Aorta (tissue), 5 donors: ENCODE results near the gene GABARAP. TPM values are rescaled to one million over a fixed set of nuclear protein-coding genes. Genes with fewer than 3 reads are reported as not detected.
A peak's percentile ranks its signal among the peaks of the same experiment; 100 is the strongest.

ENCODE experiments used
- ATAC-seq: fragments of 200-7000 bp; cut with Tn5 transposase; one replicate; pipeline ENCODE4 v1.9.1; 2022; ENCODE audit warnings: moderate library complexity; ENCODE audit not compliant: low FRiP score
- DNase-seq, 2 donors: peaks; one replicate each; pipeline ENCODE4 v3.0.0-alpha.2; 2020
- H3K27ac ChIP-seq, 2 donors: one replicate each; pipeline ENCODE4 v1.5.1; 2013; ENCODE audit warnings: low read length in 2 of 2, mild to moderate bottlenecking in 2 of 2, moderate library complexity in 2 of 2, control low read depth in 1 of 2, inconsistent platforms in 1 of 2, low read depth in 1 of 2
- H3K27me3 ChIP-seq, 2 donors: one replicate each; pipeline ENCODE4 v1.6.1; 2013; ENCODE audit warnings: control low read depth in 1 of 2, low read length in 1 of 2, mild to moderate bottlenecking in 1 of 2, moderate library complexity in 1 of 2; ENCODE audit not compliant: insufficient read depth in 2 of 2, control insufficient read depth in 1 of 2
- H3K36me3 ChIP-seq, 2 donors: one replicate each; pipeline ENCODE4 v1.6.1; 2013; ENCODE audit warnings: control low read depth in 1 of 2, low read length in 1 of 2, mild to moderate bottlenecking in 1 of 2; ENCODE audit not compliant: insufficient read depth in 2 of 2, control insufficient read depth in 1 of 2
- H3K4me1 ChIP-seq, 2 donors: one replicate each; pipeline ENCODE4 v1.6.1; 2013; ENCODE audit warnings: low read length in 2 of 2, control low read depth in 1 of 2, mild to moderate bottlenecking in 1 of 2, moderate library complexity in 1 of 2; ENCODE audit not compliant: insufficient read depth in 2 of 2, control insufficient read depth in 1 of 2
- H3K4me3 ChIP-seq, 2 donors: one replicate each; pipeline ENCODE4 v1.5.1; 2013; ENCODE audit warnings: low read length in 2 of 2, control low read depth in 1 of 2, mild to moderate bottlenecking in 1 of 2
- H3K9me3 ChIP-seq: one replicate; pipeline ENCODE4 v1.6.1; 2013; ENCODE audit warnings: mild to moderate bottlenecking, low read length; ENCODE audit not compliant: control insufficient read depth
- WGBS, 2 donors: extraction: QIAGEN DNeasy Blood & Tissue Kit; methylation state at CpG; one replicate each; pipeline ENCODE4 v1.1.7; 2013; 5-methylcytosine and 5-hydroxymethylcytosine counted together
- intact Hi-C, 2 donors: fragments of 100-400 bp; cut with DNase I; formaldehyde crosslinking; loops; one replicate each; pipeline versions ENCODE4 v1.14.2 to v1.15.0; 2022
- long read RNA-seq, 2 donors: library from polyadenylated mRNA; unstranded; transcript quantifications; one replicate each; pipeline ENCODE4 v2.0.0, GENCODE V29; 2020 to 2021
- polyA plus RNA-seq, 2 donors: library from polyadenylated mRNA; stranded (reverse); fragments of 200-250 nt; gene quantifications; one replicate each; pipeline ENCODE4 v1.2.3, GENCODE V29; 2013
- total RNA-seq, 2 donors: library from RNA; stranded (reverse); fragmentation: NEBNext Ultra II Directional; extraction: Animal tissue kit (Norgen Biotek cat#: 25700); gene quantifications; one replicate each; pipeline ENCODE4 v1.2.1, GENCODE V29; 2021
- donor health status: healthy with polysubstance abuse.
- donor health status: Bipolar disorder and iron deficiency.
- donor health status: DM: no; HTN: no; CAD: no.
- donor health status: DM: no; HTN: no; CAD: no.
- donor health status: DM: yes; HTN: yes; CAD: no.

GABARAP gene
- 100 to 1,000 TPM; 405 to 430 TPM for total RNA-seq
- 100 to 1,000 TPM; 801 to 895 TPM for polyA plus RNA-seq
- long read RNA-seq, donor 1, transcript GABARAP-201 (4 exons, 1,634 nt), result major isoform, 141 of 146 reads
- long read RNA-seq, donor 1, partial matches to known transcripts, result 1 of 146 reads
- long read RNA-seq, donor 1, other reads (novel, unspliced or antisense), result 2 of 146 reads
- long read RNA-seq, donor 2, transcript GABARAP-201 (4 exons, 1,634 nt), result major isoform, 79 of 82 reads
- long read RNA-seq, donor 2, partial matches to known transcripts, result 0 of 82 reads
- long read RNA-seq, donor 2, other reads (novel, unspliced or antisense), result 0 of 82 reads

DNA sequence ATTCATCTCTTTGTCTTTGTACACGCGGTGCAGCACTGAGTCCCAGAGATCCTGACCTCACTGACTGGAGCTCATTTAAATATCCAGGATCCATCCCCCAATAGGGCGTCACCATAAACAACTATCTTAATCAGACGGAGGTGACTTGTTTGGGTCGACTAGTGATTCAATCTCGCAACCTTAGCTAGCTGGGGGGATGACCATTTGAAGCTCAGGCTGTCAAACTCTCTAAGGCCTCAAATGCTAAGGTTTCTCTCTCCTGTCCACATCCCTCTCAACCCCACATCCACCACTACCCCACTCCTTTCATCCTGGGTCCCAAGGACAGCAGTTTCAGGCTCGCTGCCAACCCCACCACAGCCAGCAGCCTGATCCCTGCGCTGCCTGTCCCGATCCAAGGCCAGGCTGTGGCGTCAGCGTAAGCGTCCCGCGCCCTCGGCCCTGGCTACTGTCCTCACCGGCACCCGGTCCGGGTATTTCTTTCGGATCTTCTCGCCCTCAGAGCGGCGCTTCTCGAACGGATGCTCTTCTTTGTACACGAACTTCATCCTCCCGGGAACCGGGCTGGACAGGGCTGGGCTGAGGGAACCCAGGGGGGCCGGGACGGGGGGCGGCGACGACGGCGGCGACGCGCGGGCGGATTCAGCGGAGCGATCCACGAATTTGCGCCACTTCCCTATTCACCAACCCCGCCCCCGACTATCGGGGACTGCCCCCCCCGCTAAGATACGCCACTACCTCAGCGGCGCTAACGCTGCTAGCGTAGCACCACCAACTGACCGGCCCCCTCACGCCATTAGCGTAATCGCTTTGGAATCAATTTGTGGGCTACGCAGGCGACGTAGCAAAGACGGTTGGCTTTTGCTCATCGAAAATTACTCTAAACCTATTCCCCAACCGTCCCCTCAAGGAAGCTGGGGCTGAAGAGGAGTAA lies at the start of gene GABARAP:
Gene GABARAP, minus strand, starts transcription at position 667 of the 934 bp plus-strand sequence. Its CDS starts 119 bp downstream, at position 548.
- DNase-seq (peak; percentile 96 to 98), ATAC-seq (peak; percentile 90)
- H3K27ac ChIP-seq, result peak within 1 kb of the TSS; percentile 72 to 96
- 0 to 1% methylated on average over 58 to 62 of the region's 62 CpGs for WGBS, 2 donors
- intact Hi-C loops, result no loop called here
- peak within 1 kb of the TSS; percentile 48 to 51 for H3K4me3 ChIP-seq
- H3K27me3 ChIP-seq, result no peaks in the 10 kb centered on the region
- H3K4me1 ChIP-seq, result peaks cover 0 to 3% of the 10 kb centered on the region in 2 donors
- peaks cover 0 to 2% of the 10 kb centered on the region in 2 donors for H3K36me3 ChIP-seq
- H3K9me3 ChIP-seq, result no peaks in the 10 kb centered on the region

DNA sequence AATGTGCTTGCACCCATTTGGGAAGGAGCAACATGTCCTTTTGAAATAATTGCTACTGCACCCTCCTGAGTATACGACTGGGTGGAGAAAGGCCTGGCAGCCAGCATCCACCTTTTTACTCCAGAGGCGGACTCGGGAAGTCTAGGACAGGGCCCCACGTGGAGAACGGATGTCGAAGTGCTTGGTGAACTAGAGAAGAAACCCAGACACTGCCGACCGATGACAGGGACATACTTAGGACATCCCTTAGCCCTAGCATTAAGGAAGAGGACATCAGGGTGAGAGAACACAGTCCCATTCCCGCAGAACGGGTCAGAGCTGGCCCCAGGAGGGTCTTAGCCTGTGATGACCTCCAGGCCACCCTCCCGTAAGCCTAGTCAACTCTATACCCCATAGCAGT lies 48.4 kb upstream of the GABARAP start:
- Histone ChIP-seq H3K4me3 (no peak overlapping the region), H3K27me3 (peaks cover 0 to 2% of the 10 kb centered on the region in 2 donors), H3K36me3 (no peaks in the 10 kb centered on the region), H3K9me3 (no peaks in the 10 kb centered on the region), H3K4me1 (no peaks in the 10 kb centered on the region), H3K27ac (no peak overlapping the region)
- 80 to 85% methylated on average over 11 of the region's 11 CpGs for WGBS, 2 donors
- DNase-seq, result no peak
- intact Hi-C loops, result loop anchor here in 1 of 2 donors (10.0 kb wide), 1 partner anchor 246 kb away; the partner anchor contains the start of gene SLC16A11
- ATAC-seq, result no peak

DNA sequence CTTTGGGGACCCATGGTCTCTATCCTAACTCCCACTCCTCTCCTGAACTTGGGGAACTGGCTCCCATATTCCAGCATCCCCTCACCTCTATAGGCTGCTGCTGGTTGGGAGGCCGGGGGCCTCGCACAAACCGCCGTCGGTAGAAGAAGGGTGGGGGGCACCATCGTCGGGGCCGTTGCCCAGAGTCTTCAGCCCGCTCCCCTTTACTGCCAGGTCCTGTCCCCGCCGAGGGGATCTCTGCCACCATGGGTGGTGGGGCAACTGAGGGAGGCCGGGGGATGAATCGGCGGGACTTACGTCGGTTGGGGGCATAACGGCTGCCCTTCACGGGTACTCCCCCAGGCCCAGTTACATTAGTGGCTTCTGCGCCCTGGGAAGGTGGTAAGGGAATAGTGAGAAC lies 47.9 kb upstream of the GABARAP start:
- 91 to 94% methylated on average over 19 of the region's 19 CpGs for WGBS, 2 donors
- DNase-seq, result no peak
- no peak for ATAC-seq
- Histone ChIP-seq H3K27ac (no peak overlapping the region), H3K27me3 (peaks cover 0 to 2% of the 10 kb centered on the region in 2 donors), H3K4me1 (no peaks in the 10 kb centered on the region), H3K36me3 (no peaks in the 10 kb centered on the region), H3K4me3 (no peak overlapping the region), H3K9me3 (no peaks in the 10 kb centered on the region)
- intact Hi-C loops, result loop anchor here in 1 of 2 donors (10.0 kb wide), 1 partner anchor 245 kb away; the partner anchor contains the start of gene SLC16A11

DNA sequence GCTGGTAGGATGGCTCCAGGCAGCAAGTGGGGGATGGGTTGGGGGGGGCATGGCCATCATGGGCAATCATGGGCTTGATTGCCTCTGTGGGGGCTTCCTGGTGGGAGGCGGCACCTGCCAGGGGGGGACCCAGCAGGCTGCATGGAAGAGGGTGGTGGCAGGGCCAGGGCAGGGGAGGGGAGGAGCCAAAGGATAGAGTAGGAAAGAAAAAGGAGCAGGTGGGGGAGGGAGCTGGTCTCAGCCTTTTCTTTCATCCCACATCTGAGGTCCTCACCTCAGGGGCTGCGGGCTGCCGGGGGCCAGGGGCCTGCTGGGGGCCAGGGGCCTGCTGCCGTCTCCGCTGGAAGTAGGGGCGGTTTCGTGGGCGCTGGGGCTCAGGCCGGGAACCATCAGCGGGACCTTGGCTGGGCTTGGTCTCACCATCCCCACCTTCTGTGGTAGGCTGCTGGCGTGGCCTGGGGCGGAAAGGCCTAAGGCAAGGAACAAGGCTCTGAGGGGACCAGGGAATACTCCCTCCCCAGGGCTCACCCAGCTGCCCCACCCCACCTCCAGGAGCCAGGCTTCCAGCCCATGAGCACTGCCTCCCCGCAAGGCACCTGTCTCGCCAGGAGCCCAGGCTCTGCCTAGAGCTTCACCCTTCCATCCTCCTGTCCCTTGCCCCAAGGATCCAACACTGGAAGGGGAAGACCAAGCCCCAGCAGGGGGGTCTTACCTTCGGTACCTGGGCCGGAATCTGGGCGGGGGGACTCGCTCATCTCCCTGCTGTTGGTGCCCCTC lies 47.2 kb upstream of the GABARAP start:
- H3K27me3 ChIP-seq, result peaks cover 0 to 2% of the 10 kb centered on the region in 2 donors
- intact Hi-C loops, result loop anchor here in 1 of 2 donors (10.0 kb wide), 1 partner anchor 245 kb away; the partner anchor contains the start of gene SLC16A11
- H3K36me3 ChIP-seq, result no peaks in the 10 kb centered on the region
- H3K4me1 ChIP-seq, result no peaks in the 10 kb centered on the region
- no peak for DNase-seq
- H3K4me3 ChIP-seq, result no peak overlapping the region
- ATAC-seq, result no peak
- WGBS, 2 donors, result 86 to 89% methylated on average over 18 of the region's 18 CpGs
- no peaks in the 10 kb centered on the region for H3K9me3 ChIP-seq
- H3K27ac ChIP-seq, result no peak overlapping the region

DNA sequence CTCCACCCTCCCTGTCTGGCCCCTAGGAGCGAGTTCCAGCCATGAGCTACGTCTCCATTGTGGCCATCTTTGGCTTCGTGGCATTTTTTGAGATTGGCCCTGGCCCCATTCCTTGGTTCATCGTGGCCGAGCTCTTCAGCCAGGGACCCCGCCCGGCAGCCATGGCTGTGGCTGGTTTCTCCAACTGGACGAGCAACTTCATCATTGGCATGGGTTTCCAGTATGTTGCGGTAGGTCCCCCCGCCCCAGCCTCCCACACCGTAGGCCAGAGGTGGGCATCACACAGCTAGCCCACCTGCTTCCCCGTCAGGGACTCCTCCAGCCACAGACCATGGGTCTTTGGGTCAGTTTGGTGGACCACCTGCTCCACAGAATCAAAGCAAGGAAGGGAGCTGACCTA lies 43.4 kb upstream of the GABARAP start:
- no peaks in the 10 kb centered on the region for H3K27me3 ChIP-seq
- intact Hi-C loops, result no loop called here
- 88 to 96% methylated on average over 12 of the region's 12 CpGs for WGBS, 2 donors
- H3K36me3 ChIP-seq, result no peaks in the 10 kb centered on the region
- no peaks in the 10 kb centered on the region for H3K9me3 ChIP-seq
- H3K4me3 ChIP-seq, result no peak overlapping the region
- DNase-seq, result no peak
- H3K27ac ChIP-seq, result no peak overlapping the region
- ATAC-seq, result no peak
- H3K4me1 ChIP-seq, result no peaks in the 10 kb centered on the region

DNA sequence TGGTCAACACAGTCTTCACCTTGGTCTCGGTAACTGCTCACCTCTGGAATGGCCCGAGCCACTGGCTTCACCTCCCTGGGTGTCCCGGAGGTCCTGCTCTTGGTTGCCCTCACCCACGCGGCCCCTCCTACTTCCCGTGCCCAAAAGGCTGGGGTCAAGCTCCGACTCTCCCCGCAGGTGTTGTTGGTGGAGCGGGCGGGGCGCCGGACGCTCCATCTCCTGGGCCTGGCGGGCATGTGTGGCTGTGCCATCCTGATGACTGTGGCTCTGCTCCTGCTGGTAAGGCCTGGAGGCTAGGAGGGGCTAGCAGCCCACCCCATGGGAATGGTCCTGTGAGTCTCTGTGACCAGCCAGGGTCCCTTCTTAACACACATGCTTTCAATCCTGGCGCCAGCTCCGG lies 42.7 kb upstream of the GABARAP start:
- H3K36me3 ChIP-seq, result no peaks in the 10 kb centered on the region
- no peak for DNase-seq
- no peak overlapping the region for H3K27ac ChIP-seq
- no peak overlapping the region for H3K4me3 ChIP-seq
- H3K4me1 ChIP-seq, result no peaks in the 10 kb centered on the region
- WGBS, 2 donors, result 94 to 96% methylated on average over 16 of the region's 16 CpGs
- intact Hi-C loops, result loop anchor here in 1 of 2 donors (5.0 kb wide), 1 partner anchor 62 kb away; no protein-coding TSS in a partner anchor
- no peak for ATAC-seq
- no peaks in the 10 kb centered on the region for H3K27me3 ChIP-seq
- no peaks in the 10 kb centered on the region for H3K9me3 ChIP-seq

DNA sequence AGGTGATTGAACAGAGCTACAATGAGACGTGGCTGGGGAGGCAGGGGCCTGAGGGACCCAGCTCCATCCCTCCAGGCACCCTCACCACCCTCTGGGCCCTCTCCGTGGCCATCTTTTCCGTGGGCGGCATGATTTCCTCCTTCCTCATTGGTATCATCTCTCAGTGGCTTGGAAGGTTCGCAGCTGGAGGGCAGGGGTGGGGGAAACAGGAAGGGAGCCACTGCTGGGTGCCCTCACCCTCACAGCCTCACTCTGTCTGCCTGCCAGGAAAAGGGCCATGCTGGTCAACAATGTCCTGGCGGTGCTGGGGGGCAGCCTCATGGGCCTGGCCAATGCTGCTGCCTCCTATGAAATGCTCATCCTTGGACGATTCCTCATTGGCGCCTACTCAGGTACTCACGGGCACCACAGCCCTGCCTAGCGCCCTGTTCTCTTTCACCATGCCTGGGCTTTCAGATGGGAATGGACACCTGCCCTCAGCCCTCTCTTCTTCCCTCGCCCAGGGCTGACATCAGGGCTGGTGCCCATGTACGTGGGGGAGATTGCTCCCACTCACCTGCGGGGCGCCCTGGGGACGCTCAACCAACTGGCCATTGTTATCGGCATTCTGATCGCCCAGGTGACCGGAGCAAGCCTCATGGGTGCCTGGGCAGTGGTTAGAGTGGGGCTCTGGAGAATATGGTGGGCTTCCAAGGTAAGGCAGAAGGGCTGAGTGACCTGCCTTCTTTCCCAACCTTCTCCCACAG lies 41.4 kb upstream of the GABARAP start:
- DNase-seq (no peak), ATAC-seq (no peak)
- Histone ChIP-seq H3K27ac (no peak overlapping the region), H3K36me3 (no peaks in the 10 kb centered on the region), H3K9me3 (no peaks in the 10 kb centered on the region), H3K27me3 (no peaks in the 10 kb centered on the region), H3K4me3 (no peak overlapping the region), H3K4me1 (no peaks in the 10 kb centered on the region)
- WGBS, 2 donors, result 89 to 92% methylated on average over 18 of the region's 18 CpGs
- intact Hi-C loops, result loop anchor here in 1 of 2 donors (5.0 kb wide), 1 partner anchor 64 kb away; no protein-coding TSS in a partner anchor
